AG04449 (cell line): ENCODE measurements around the gene TESPA1.

ENCODE experiments used
- CTCF ChIA-PET: fragments of 350-600 bp; formaldehyde crosslinking; extraction: SDS; loops from one replicate; lab custom pipeline; 2021; ENCODE audit warnings: antibody characterized with exemption; lab: Yijun Ruan, JAX
- POLR2A ChIA-PET: fragments of 400-600, 350-600 bp; formaldehyde crosslinking; extraction: SDS; loops from one replicate; lab custom pipeline; 2020; ENCODE audit warnings: antibody characterized with exemption, inconsistent platforms; lab: Yijun Ruan, JAX
- DNase-seq: peaks from one replicate; pipeline ENCODE4 v3.0.0-alpha.2; 2010; ENCODE audit warnings: low read depth, low spot score
- H3K4me3 ChIP-seq: 2 replicates; pipeline ENCODE4 v1.5.1; 2011; ENCODE audit warnings: low read depth, mild to moderate bottlenecking, control low read depth, low read length
- CTCF ChIP-seq: IDR thresholded peaks from one replicate; pipeline ENCODE4 v1.5.1; 2011; ENCODE audit warnings: mild to moderate bottlenecking, moderate library complexity, low read length, control low read depth, inconsistent platforms; ENCODE audit not compliant: insufficient read depth; ENCODE audit errors: missing control alignments

TESPA1 gene

GRCh38 chr12:54984658-54985376 lies at the start of gene TESPA1:
TESPA1 (minus strand) TSS chr12:54984762; CDS start chr12:54974562, 10,200 bp downstream.
- CTCF ChIA-PET = interaction anchor here (1.4 to 1.9 kb wide), 2 partner anchors 83 to 87 kb away, joined by 6 to 8 read pairs; no protein-coding TSS in a partner anchor
- no peak for TF ChIP-seq CTCF
- no peak for DNase-seq
- POLR2A ChIA-PET = no interaction called here
- no peak within 1 kb of the TSS for H3K4me3 ChIP-seq

DNA sequence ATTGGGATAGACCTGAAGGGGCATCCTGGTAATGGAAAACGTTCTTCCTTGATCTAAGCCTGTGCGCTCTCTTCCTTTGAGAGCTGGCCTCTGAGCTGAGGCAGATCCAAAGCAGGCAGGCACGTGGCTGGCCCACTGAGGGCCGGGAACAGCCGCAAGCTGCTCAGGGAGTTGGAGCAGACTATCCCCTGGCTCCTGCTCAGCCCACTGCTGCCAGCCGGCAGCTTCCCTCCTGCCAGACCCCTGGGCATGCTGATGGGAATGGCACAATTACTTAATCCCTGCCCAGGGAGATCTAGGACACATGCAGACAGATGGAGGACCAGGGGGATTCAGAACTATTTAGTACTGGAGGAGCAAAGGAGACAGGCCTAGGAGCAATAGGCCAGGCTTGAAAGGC lies 49.7 kb upstream of the TESPA1 start:
- TF ChIP-seq CTCF = no peak
- no peak overlapping the region for H3K4me3 ChIP-seq
- ChIA-PET CTCF (no interaction called here), POLR2A (no interaction called here)
- DNase-seq = no peak

- no peak for DNase-seq
- ChIA-PET CTCF (interaction anchor here (1.4 kb wide), 1 partner anchor 33 kb away, joined by 4 read pairs; no protein-coding TSS in a partner anchor), POLR2A (no interaction called here)
- TF ChIP-seq CTCF = no peak
- no peak overlapping the region for H3K4me3 ChIP-seq
Observed at GRCh38 chr12:55025508-55025907, 40.9 kb upstream of the TESPA1 start.

GRCh38 chr12:55024575-55024974 lies 40.0 kb upstream of the TESPA1 start:
- ChIA-PET POLR2A (no interaction called here), CTCF (interaction anchor here (1.4 kb wide), 1 partner anchor 32 kb away, joined by 4 read pairs; no protein-coding TSS in a partner anchor)
- no peak for TF ChIP-seq CTCF
- no peak overlapping the region for H3K4me3 ChIP-seq
- no peak for DNase-seq

DNA sequence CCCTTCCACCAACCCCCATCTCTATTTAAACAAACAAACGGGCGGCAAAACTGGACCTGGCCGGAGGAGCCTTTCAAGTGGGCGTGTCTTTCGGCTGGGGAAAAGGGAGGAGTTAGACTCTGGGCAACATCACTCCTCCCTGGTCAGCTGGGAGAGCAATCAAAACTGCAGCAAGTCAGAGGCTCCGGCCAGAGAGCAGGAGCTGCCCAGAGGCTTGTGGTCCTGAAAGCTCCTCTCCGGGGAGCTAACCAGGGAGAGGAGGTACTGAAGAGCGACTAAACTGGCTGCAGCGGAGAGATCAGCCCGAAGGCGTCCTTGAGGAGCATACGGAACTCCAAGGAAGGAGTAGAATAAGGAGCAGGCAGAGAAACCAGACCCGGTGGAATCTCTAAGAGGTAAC lies 35.2 kb upstream of the TESPA1 start, which contains the start of gene NEUROD4:
NEUROD4 (plus strand) TSS at position 191 of the 400 bp plus-strand sequence. CDS start 6,466 bp downstream, outside the sequence.
- POLR2A ChIA-PET = no interaction called here
- no peak for TF ChIP-seq CTCF
- peak; percentile 9 for DNase-seq
- CTCF ChIA-PET = interaction anchor here (0.6 to 1.4 kb wide), 2 partner anchors 27 to 318 kb away, joined by 3 to 4 read pairs; no protein-coding TSS in a partner anchor
- no peak within 1 kb of the TSS for H3K4me3 ChIP-seq

- CTCF ChIA-PET = no interaction called here
- TF ChIP-seq CTCF = no peak
- no peak for DNase-seq
- H3K4me3 ChIP-seq = no peak overlapping the region
- POLR2A ChIA-PET = no interaction called here
Observed at GRCh38 chr12:55017416-55017925, 32.9 kb upstream of the TESPA1 start.
